B cell (primary cell): ENCODE data around the gene ETFA. TPM values are rescaled to one million over a fixed set of nuclear protein-coding genes. Genes with fewer than 3 reads are reported as not detected.

Experiments used
- ATAC-seq: fragments of 200-7000 bp; cut with Tn5 transposase; one replicate; pipeline ENCODE4 v1.10.0; 2021; ENCODE audit warnings: low read depth, mild to moderate bottlenecking, moderate number of reproducible peaks, moderate library complexity
- CTCF ChIA-PET: fragments of 350-600 bp; sonication (Branson Sonifier 250); formaldehyde crosslinking; loops from one replicate; lab custom pipeline; 2021; ENCODE audit warnings: antibody characterized with exemption, inconsistent platforms; lab: Charles Lee
- POLR2A ChIA-PET: fragments of 350-600 bp; sonication (Branson Sonifier 250); formaldehyde crosslinking; loops from one replicate; lab custom pipeline; 2021; ENCODE audit warnings: antibody characterized with exemption; lab: Charles Lee
- DNase-seq: peaks from one replicate; pipeline ENCODE4 v3.0.0; 2013
- H2AFZ ChIP-seq: 2 replicates; pipeline ENCODE4 v1.6.1; 2012; ENCODE audit warnings: mild to moderate bottlenecking, low read depth, low read length; ENCODE audit not compliant: insufficient read depth, poor library complexity, severe bottlenecking
- H3K27ac ChIP-seq, 2 donors: 1 replicate in 1 of 2; 2 replicates in 1 of 2; pipeline ENCODE4 v1.5.1; 2012 to 2013; ENCODE audit warnings: low read length in 2 of 2, mild to moderate bottlenecking in 2 of 2, moderate library complexity in 1 of 2
- H3K27me3 ChIP-seq, 4 experiments: fragments of 200-600 bp in 1 of 4; sonication (generic) in 1 of 4; replicated peaks in 1 of 4; 1 replicate in 2 of 4; 2 replicates in 2 of 4; pipeline versions ENCODE4 v1.6.1 to v1.7.0; 2013 to 2016; ENCODE audit warnings: low read length in 3 of 4, mild to moderate bottlenecking in 2 of 4, mixed read lengths in 1 of 4, moderate library complexity in 1 of 4; ENCODE audit not compliant: insufficient read depth in 4 of 4, control insufficient read depth in 3 of 4; ENCODE audit errors: control extremely low read depth in 1 of 4
- H3K36me3 ChIP-seq, 2 experiments: replicated peaks in 1 of 2; 1 replicate in 1 of 2; 2 replicates in 1 of 2; pipeline versions ENCODE4 v1.6.1 to v1.7.1; 2013; ENCODE audit warnings: low read length in 1 of 2; ENCODE audit not compliant: insufficient read depth in 2 of 2, control insufficient read depth in 1 of 2; ENCODE audit errors: control extremely low read depth in 1 of 2, extremely low read depth in 1 of 2
- H3K4me1 ChIP-seq, 2 donors: fragments of 200-600 bp in 1 of 2; sonication (generic) in 1 of 2; 1 replicate in 1 of 2; 2 replicates in 1 of 2; pipeline versions ENCODE4 v1.5.1 to v1.6.1; 2013 to 2017; ENCODE audit warnings: low read length in 2 of 2; ENCODE audit not compliant: control insufficient read depth in 2 of 2, insufficient read depth in 2 of 2
- H3K4me2 ChIP-seq: replicated peaks from 2 replicates; pipeline ENCODE3; 2012; ENCODE audit warnings: mild to moderate bottlenecking, low read depth, low read length; ENCODE audit not compliant: poor library complexity, severe bottlenecking
- H3K4me3 ChIP-seq, 5 experiments: fragments of 200-600 bp in 1 of 5; sonication (generic) in 1 of 5; 1 replicate in 3 of 5; 2 replicates in 2 of 5; pipeline versions ENCODE4 v1.5.1 to v1.7.0; 2011 to 2016; ENCODE audit warnings: low read length in 4 of 5, mild to moderate bottlenecking in 4 of 5, low read depth in 2 of 5, control low read depth in 1 of 5, moderate library complexity in 1 of 5; ENCODE audit not compliant: insufficient read depth in 1 of 5; ENCODE audit errors: control extremely low read depth in 1 of 5, extremely low read depth in 1 of 5
- H3K79me2 ChIP-seq: fragments of 200-600 bp; sonication (generic); one replicate; pipeline ENCODE4 v1.6.0; 2016; ENCODE audit warnings: low read length; ENCODE audit not compliant: control insufficient read depth, insufficient read depth
- H3K9ac ChIP-seq: fragments of 200-600 bp; sonication (generic); 2 replicates; pipeline ENCODE4 v1.6.1; 2017; ENCODE audit warnings: mild to moderate bottlenecking, low read length, moderate library complexity
- H3K9me3 ChIP-seq, 3 donors: one replicate each; pipeline versions ENCODE4 v1.6.1 to v1.7.1; 2013; ENCODE audit warnings: low read length in 2 of 3; ENCODE audit not compliant: control insufficient read depth in 2 of 3, insufficient read depth in 1 of 3; ENCODE audit errors: control extremely low read depth in 1 of 3
- H4K20me1 ChIP-seq: 2 replicates; pipeline ENCODE4 v1.6.0; 2012; ENCODE audit warnings: mild to moderate bottlenecking, low read length; ENCODE audit not compliant: insufficient read depth, control insufficient read depth, poor library complexity, severe bottlenecking
- H3K27ac Mint-ChIP-seq: one replicate; pipeline ENCODE4 v1.8.0; 2021; ENCODE audit warnings: mixed read lengths
- H3K27me3 Mint-ChIP-seq: one replicate; pipeline ENCODE4 v1.8.0; 2021; ENCODE audit warnings: mixed read lengths
- H3K4me1 Mint-ChIP-seq: one replicate; pipeline ENCODE4 v1.8.0; 2021; ENCODE audit warnings: mixed read lengths
- H3K4me3 Mint-ChIP-seq: one replicate; pipeline ENCODE4 v1.8.0; 2021; ENCODE audit warnings: mixed read lengths
- H3K9me3 Mint-ChIP-seq: one replicate; pipeline ENCODE4 v1.8.0; 2022; ENCODE audit warnings: mixed read lengths; ENCODE audit not compliant: insufficient read depth
- EZH2 ChIP-seq: IDR thresholded peaks from 2 replicates; pipeline ENCODE4 v1.6.1; 2012; ENCODE audit warnings: borderline replicate concordance, low read depth, mild to moderate bottlenecking, moderate library complexity, low read length; ENCODE audit not compliant: insufficient read depth, poor library complexity, severe bottlenecking
- WGBS: methylation state at CpG from one replicate; pipeline ENCODE4 v1.1.5; 2013; ENCODE audit warnings: missing lambda C conversion rate; ENCODE audit not compliant: insufficient coverage; 5-methylcytosine and 5-hydroxymethylcytosine counted together
- intact Hi-C: fragments of 100-400 bp; cut with micrococcal nuclease; formaldehyde crosslinking; loops from one replicate; pipeline ENCODE4 v1.10.0; 2022
- polyA plus RNA-seq: library from polyadenylated mRNA; depleted of rRNA; stranded (reverse); fragments of >200 nt; gene quantifications from 2 replicates; pipeline ENCODE4 v1.2.3, GENCODE V29; 2012
- total RNA-seq, 2 donors: library from RNA; stranded (reverse); fragments of 120-200 nt in 1 of 2; gene quantifications; 1 replicate in 1 of 2; 2 replicates in 1 of 2; pipeline versions ENCODE4 v1.2.3 to v1.2.4, GENCODE V29; 2013 to 2022
- TF ChIP-seq, protein P1 (sequence below): fragments of 200-600 bp; IDR thresholded peaks from one replicate; pipeline ENCODE4 v1.8.0; 2022; ENCODE audit warnings: antibody characterized with exemption, mild to moderate bottlenecking

ETFA gene
- total and polyA plus RNA-seq, 2 donors (not counting 1 experiment from before 2014, with no cell fraction given) = 34.9 to 68.8 TPM

GRCh38 chr15:76309601-76310330, 1.5 kb downstream of the ETFA start:
- peak overlapping the region; percentile 37 for H3K27ac Mint-ChIP-seq
- peaks cover 25% of the 10 kb centered on the region for H4K20me1 ChIP-seq
- peak overlapping the region; percentile 88 for H3K9ac ChIP-seq
- H3K27me3 Mint-ChIP-seq = no peaks in the 10 kb centered on the region
- peak overlapping the region in 1 of 5 experiments; percentile 87 for H3K4me3 ChIP-seq
- H3K27ac ChIP-seq = no peak overlapping the region
- H3K36me3 ChIP-seq = peaks cover 0 to 2% of the 10 kb centered on the region in 2 experiments
- peak overlapping the region; percentile 92 for H3K4me2 ChIP-seq
- WGBS = 77% methylated on average over 8 of the region's 13 CpGs
- no peak for ATAC-seq
- no peak overlapping the region for H2AFZ ChIP-seq
- H3K4me1 Mint-ChIP-seq = peaks cover 42% of the 10 kb centered on the region
- POLR2A ChIA-PET = interaction anchor here (0.6 kb wide), 1 partner anchor 25 kb away, joined by 13 read pairs; no protein-coding TSS in a partner anchor
- intact Hi-C loops = loop anchor here (2.0 kb wide), 1 partner anchor 27 kb away; the partner anchor contains the start of gene ISL2
- no peaks in the 10 kb centered on the region for H3K9me3 ChIP-seq
- no peak for TF ChIP-seq EZH2
- TF ChIP-seq, protein P1, sequence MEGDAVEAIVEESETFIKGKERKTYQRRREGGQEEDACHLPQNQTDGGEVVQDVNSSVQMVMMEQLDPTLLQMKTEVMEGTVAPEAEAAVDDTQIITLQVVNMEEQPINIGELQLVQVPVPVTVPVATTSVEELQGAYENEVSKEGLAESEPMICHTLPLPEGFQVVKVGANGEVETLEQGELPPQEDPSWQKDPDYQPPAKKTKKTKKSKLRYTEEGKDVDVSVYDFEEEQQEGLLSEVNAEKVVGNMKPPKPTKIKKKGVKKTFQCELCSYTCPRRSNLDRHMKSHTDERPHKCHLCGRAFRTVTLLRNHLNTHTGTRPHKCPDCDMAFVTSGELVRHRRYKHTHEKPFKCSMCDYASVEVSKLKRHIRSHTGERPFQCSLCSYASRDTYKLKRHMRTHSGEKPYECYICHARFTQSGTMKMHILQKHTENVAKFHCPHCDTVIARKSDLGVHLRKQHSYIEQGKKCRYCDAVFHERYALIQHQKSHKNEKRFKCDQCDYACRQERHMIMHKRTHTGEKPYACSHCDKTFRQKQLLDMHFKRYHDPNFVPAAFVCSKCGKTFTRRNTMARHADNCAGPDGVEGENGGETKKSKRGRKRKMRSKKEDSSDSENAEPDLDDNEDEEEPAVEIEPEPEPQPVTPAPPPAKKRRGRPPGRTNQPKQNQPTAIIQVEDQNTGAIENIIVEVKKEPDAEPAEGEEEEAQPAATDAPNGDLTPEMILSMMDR = no peak
- H3K27me3 ChIP-seq = no peaks in the 10 kb centered on the region
- H3K9me3 Mint-ChIP-seq = no peaks in the 10 kb centered on the region
- CTCF ChIA-PET = no interaction called here
- H3K79me2 ChIP-seq = peaks cover 68% of the 10 kb centered on the region
- peaks cover 11 to 12% of the 10 kb centered on the region in 2 donors for H3K4me1 ChIP-seq
- no peak for DNase-seq
- peak overlapping the region; percentile 89 for H3K4me3 Mint-ChIP-seq

GRCh38 chr15:76303909-76304308, 7.4 kb downstream of the ETFA start:
- ATAC-seq = no peak
- no peak overlapping the region for H3K9ac ChIP-seq
- peaks cover 72% of the 10 kb centered on the region for H4K20me1 ChIP-seq
- H3K27me3 Mint-ChIP-seq = no peaks in the 10 kb centered on the region
- no peak overlapping the region for H3K27ac ChIP-seq
- peaks cover 2% of the 10 kb centered on the region in 2 experiments for H3K36me3 ChIP-seq
- H3K9me3 Mint-ChIP-seq = no peaks in the 10 kb centered on the region
- CTCF ChIA-PET = no interaction called here
- H3K4me3 ChIP-seq = no peak overlapping the region
- no peak for DNase-seq
- no CpG with 5 or more reads among the region's 1 CpG for WGBS
- H3K27ac Mint-ChIP-seq = no peak overlapping the region
- no peaks in the 10 kb centered on the region for H3K27me3 ChIP-seq
- no peak for TF ChIP-seq EZH2
- TF ChIP-seq, protein P1 = no peak
- no peak overlapping the region for H3K4me3 Mint-ChIP-seq
- H3K4me1 ChIP-seq = no peaks in the 10 kb centered on the region
- POLR2A ChIA-PET = interaction anchor here (0.7 kb wide), 1 partner anchor 1118 kb away, joined by 5 read pairs; no protein-coding TSS in a partner anchor
- peaks cover 33% of the 10 kb centered on the region for H3K4me1 Mint-ChIP-seq
- no peak overlapping the region for H2AFZ ChIP-seq
- intact Hi-C loops = no loop called here
- no peaks in the 10 kb centered on the region for H3K9me3 ChIP-seq
- no peak overlapping the region for H3K4me2 ChIP-seq
- H3K79me2 ChIP-seq = peaks cover 98% of the 10 kb centered on the region
